Measurements from ENCODE around the gene TMCC1. TPM values are rescaled to one million over a fixed set of nuclear protein-coding genes. Genes with fewer than 3 reads are reported as not detected.

Gene TMCC1
- total RNA-seq, 1 donor from 2014 or later: 25.9 TPM

GRCh38 chr3:129727707-129728106, 165.8 kb downstream of the TMCC1 start:
- intact Hi-C loops (cut with micrococcal nuclease): no loop called here
- no peak for TF ChIP-seq CTCF (IDR thresholded peaks at IDR 0.05)
- no peaks in the 10 kb centered on the region for H3K4me1 Mint-ChIP-seq
- H3K36me3 Mint-ChIP-seq (ENCODE audit: low read depth): no peaks in the 10 kb centered on the region
- no peaks in the 10 kb centered on the region for H3K9me3 Mint-ChIP-seq
- H3K27me3 Mint-ChIP-seq: no peaks in the 10 kb centered on the region
- DNase-seq (no peak), ATAC-seq (ENCODE audit: low read depth) (no peak)
- H3K27ac Mint-ChIP-seq: no peak overlapping the region
- ChIA-PET CTCF (no interaction called here), POLR2A (no interaction called here)
- no peak overlapping the region for H3K4me3 Mint-ChIP-seq

GRCh38 chr3:129723558-129724324, 169.8 kb downstream of the TMCC1 start:
- ChIA-PET POLR2A (no interaction called here), CTCF (interaction anchor here (0.6 kb wide), 1 partner anchor 9 kb away, joined by 3 read pairs; no protein-coding TSS in a partner anchor)
- intact Hi-C loops (cut with micrococcal nuclease): no loop called here
- Mint-ChIP-seq H3K4me1 (no peaks in the 10 kb centered on the region), H3K4me3 (no peak overlapping the region), H3K27ac (no peak overlapping the region), H3K9me3 (no peaks in the 10 kb centered on the region), H3K27me3 (no peaks in the 10 kb centered on the region), H3K36me3 (ENCODE audit: low read depth) (no peaks in the 10 kb centered on the region)
- ATAC-seq (ENCODE audit: low read depth): no peak
- TF ChIP-seq CTCF (IDR thresholded peaks at IDR 0.05): no peak
- no peak for DNase-seq

GRCh38 chr3:129722527-129722926, 171.0 kb downstream of the TMCC1 start:
- H3K36me3 Mint-ChIP-seq (ENCODE audit: low read depth): no peaks in the 10 kb centered on the region
- no peak overlapping the region for H3K4me3 Mint-ChIP-seq
- no peaks in the 10 kb centered on the region for H3K4me1 Mint-ChIP-seq
- no peak for TF ChIP-seq CTCF (IDR thresholded peaks at IDR 0.05)
- intact Hi-C loops (cut with micrococcal nuclease): no loop called here
- no peak for ATAC-seq (ENCODE audit: low read depth)
- H3K9me3 Mint-ChIP-seq: no peaks in the 10 kb centered on the region
- no peaks in the 10 kb centered on the region for H3K27me3 Mint-ChIP-seq
- DNase-seq: no peak
- CTCF ChIA-PET: no interaction called here
- no peak overlapping the region for H3K27ac Mint-ChIP-seq
- POLR2A ChIA-PET: interaction anchor here (0.6 kb wide), 2 partner anchors 9 to 813 kb away, joined by 5 read pairs; no protein-coding TSS in a partner anchor

- intact Hi-C loops (cut with micrococcal nuclease): no loop called here
- TF ChIP-seq CTCF (IDR thresholded peaks at IDR 0.05): no peak
- H3K27ac Mint-ChIP-seq: no peak overlapping the region
- H3K27me3 Mint-ChIP-seq: no peaks in the 10 kb centered on the region
- POLR2A ChIA-PET: no interaction called here
- no peaks in the 10 kb centered on the region for H3K4me1 Mint-ChIP-seq
- ATAC-seq (ENCODE audit: low read depth) (no peak), DNase-seq (no peak)
- CTCF ChIA-PET: no interaction called here
- H3K36me3 Mint-ChIP-seq (ENCODE audit: low read depth): no peaks in the 10 kb centered on the region
- no peak overlapping the region for H3K4me3 Mint-ChIP-seq
- H3K9me3 Mint-ChIP-seq: no peaks in the 10 kb centered on the region
Observed at GRCh38 chr3:129718201-129718600, 175.3 kb downstream of the TMCC1 start.

GRCh38 chr3:129715854-129716253, 177.7 kb downstream of the TMCC1 start:
- ChIA-PET CTCF (no interaction called here), POLR2A (no interaction called here)
- no peak for ATAC-seq (ENCODE audit: low read depth)
- Mint-ChIP-seq H3K36me3 (ENCODE audit: low read depth) (no peaks in the 10 kb centered on the region), H3K9me3 (no peaks in the 10 kb centered on the region), H3K27ac (no peak overlapping the region), H3K4me1 (no peaks in the 10 kb centered on the region), H3K4me3 (no peak overlapping the region), H3K27me3 (no peaks in the 10 kb centered on the region)
- no peak for TF ChIP-seq CTCF (IDR thresholded peaks at IDR 0.05)
- no peak for DNase-seq
- intact Hi-C loops (cut with micrococcal nuclease): no loop called here

All from activated B cell treated with CpG ODN at 0.5 μM for 24 hours (primary cell).